DMS 273 treated with DMSO at 0.1 percent for 48 hours (cell line): ENCODE measurements around the gene KRT33B.
"Not testable (repeated sequence)": the region's sequence is repeated elsewhere in the genome, so short reads cannot be mapped to it uniquely, and the experiment has no call there.

ENCODE experiments used
- DNase-seq: peaks from one replicate; lab custom pipeline; 2025; lab: John Stamatoyannopoulos, UW

Gene KRT33B

GRCh38 chr17:41347869-41348760 is 21.5 kb downstream of the KRT33B start:
- no peak for DNase-seq

GRCh38 chr17:41346421-41346820 is 23.2 kb downstream of the KRT33B start:
- not testable (repeated sequence) for DNase-seq

GRCh38 chr17:41345992-41346391 is 23.6 kb downstream of the KRT33B start:
- no peak for DNase-seq

- no peak for DNase-seq
These were observed 26.6 kb downstream of the KRT33B start for GRCh38 chr17:41343029-41343428.

GRCh38 chr17:41340934-41341861 is 28.4 kb downstream of the KRT33B start:
- DNase-seq = no peak

- DNase-seq = no peak
These were observed 29.1 kb downstream of the KRT33B start for GRCh38 chr17:41340494-41340893.

DNA sequence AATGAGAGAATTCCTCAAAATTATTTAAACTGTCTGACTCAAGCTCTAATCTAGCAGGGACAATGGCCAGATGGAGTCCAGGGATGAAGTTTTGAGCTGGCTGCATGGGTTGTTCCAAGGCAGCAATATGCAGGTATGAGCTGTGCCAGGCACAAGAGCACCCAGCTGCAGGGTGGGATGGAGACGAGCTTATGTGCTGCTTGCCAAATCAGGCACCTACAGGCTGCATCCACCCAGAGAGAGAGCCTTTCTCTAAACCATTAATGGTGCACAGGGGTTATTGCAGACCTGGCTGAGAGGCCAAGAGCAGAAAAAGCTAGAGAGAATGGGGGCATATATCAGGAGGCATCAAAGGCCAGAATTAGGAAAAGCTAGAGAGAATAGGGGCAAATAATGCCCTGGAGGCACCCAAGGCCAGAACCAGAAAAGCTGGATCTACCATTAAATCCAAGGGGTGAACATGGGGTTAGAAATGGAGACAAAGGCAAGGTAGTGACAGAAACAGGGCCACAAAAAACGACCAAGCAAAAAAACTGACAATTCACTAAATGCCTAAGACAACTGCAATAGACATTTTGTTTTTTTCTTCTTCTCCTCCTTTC is 29.9 kb downstream of the KRT33B start:
- DNase-seq = no peak

- no peak for DNase-seq
These were observed 30.6 kb downstream of the KRT33B start for GRCh38 chr17:41338961-41339485.

GRCh38 chr17:41335747-41336146 is 33.9 kb downstream of the KRT33B start:
- no peak for DNase-seq

DNA sequence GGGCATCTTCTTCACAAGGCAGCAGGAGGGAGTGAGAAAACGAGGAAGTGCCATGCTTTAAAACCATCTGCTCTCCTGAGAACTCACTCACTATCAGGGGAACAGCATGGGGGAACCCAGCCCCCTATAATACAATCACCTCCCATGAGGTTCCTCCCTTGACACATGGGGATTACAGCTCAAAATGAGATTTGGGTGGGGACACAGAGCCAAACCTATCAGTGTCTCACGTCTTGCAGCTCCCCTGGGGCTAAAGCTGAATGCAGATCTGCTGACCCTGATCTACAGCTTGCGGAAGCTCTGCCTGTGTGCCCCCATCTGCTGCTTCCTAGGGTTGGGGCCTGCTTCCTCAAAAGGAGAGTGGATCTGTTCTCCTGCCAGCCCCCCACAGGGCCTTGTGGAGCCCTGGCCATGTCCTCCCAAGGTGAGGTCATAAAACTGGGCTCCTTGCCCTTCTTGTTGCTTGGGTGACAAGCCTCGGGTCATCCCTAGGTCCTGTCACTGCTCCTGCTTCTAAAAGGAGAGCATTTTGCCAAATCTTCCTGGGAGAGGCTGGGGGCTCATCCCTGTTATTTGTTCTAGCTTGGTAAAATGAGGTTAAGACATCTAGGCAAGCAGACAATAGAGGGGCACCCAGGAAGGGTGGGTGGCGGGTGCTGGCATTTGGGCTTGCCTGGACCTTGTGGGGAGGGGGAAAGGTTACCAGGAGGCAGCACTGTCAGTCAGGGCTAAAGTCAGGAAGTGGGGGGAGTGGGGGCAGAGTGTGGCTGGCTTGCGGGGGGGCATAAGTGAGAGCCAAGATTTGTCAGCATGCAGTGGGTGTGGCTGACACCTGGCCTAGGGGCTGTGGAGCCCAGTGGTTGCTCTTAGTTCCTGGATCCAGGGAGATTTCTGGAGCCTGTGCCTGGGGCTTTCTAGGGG is 35.0 kb downstream of the KRT33B start:
- DNase-seq = no peak

DNA sequence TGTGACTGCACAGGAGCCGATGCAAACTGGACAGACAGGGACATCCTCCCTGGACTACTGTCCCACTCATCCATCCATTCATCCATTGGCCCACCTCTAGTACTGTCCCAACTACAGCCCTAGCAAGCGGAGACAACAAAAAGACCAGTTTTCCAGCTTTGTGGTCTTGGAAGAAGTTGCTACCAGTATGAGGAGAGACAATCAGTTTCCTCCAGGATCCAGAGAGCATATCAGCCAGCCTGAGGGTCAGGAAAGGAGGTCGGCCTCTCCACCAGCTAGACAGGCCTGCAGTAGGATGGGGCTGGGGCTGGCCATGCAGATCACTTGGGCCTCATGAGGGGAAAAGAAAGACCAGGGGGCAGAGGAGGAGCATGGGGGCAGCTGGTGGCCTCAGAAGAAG is 35.8 kb downstream of the KRT33B start:
- no peak for DNase-seq

DNA sequence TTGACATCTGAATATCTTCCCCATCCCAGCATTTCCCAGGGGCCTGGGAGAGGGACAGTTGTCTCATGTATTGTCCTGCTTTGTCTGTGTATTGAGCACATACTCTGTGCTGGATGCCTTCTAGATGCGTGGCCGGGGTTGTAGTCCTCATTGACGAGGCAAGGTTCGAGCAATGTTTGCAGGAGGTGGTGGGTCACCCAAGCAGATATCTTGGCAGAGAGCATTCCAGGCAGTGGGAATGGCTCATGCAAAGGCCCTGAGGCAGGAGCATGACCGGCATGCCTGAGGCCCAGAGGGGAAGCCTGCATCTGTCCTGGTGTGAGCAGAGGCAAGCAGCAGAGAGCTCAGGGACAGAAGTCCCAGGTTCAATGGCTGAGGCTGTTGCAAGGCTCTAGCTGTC is 36.5 kb downstream of the KRT33B start:
- DNase-seq = no peak

DNA sequence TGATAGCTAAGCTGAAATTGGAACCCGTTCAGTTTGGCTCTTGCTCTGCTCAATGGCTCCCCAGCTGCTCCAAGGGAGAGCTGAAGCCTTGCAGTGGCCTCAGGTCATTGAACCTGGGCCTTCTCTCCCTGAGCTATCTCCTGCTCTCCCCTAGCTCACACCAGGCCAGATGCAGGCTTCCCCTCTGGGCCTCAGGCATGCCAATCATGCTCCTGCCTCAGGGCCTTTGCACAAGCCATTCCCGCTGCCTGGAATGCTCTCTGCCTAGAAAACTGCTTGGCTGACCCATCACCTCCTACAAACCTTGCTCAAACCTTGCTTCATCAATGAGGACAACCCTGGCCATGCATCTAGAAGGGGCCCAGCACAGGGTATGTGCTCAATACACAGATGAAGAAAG is 37.4 kb downstream of the KRT33B start:
- DNase-seq = no peak

- no peak for DNase-seq
These were observed 38.0 kb downstream of the KRT33B start for GRCh38 chr17:41331606-41332005.

DNA sequence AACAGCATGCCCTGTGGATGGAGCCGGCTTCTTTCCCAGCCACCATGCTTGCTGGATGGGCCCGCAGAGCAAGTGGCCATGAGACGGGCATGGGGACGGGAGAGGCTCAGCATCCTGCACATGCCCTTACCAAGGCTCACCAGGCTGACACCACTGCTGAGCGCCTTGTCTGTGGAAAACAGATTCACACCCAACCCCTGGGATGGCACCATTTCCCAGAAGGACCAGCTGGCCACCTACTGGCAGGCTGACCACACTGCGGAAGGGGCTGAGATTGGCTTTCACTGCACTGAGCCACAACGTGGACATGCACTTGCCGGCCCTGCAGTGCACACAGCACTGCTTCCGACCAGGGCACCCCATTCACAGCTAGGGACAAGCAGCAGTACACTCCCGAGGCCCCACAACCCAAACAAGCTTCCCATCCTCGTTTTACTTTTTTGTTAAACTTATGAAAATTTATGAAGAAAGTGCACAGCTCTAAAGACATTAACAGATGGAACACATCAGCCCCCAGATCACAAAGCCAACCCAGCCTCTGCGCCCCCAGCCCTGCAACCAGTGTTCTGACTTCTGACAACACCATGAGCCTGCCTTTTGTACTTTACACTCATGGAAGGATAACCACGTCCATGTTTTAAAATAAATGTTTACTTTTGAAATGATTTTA is 40.2 kb downstream of the KRT33B start:
- no peak for DNase-seq

DNA sequence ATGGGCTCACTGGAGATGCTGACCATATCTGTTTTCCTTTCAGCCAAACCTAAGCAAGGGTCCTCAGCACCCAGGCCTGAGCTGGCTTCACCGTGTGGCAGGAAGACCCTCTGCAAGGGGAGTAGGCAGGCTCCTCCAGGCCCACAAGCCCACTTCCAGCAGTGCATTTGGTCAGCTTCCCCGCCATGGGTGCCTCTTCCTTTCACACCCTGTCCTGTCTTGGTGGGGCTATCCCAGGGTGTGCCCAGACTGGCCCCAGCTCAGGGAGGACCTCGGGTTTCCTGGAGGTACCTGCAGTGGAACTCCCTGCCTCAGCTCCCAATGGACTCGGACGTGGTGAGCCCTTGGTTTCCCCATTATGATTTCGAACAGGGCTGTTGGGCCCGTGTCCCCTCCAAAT is 41.4 kb downstream of the KRT33B start:
- no peak for DNase-seq

DNA sequence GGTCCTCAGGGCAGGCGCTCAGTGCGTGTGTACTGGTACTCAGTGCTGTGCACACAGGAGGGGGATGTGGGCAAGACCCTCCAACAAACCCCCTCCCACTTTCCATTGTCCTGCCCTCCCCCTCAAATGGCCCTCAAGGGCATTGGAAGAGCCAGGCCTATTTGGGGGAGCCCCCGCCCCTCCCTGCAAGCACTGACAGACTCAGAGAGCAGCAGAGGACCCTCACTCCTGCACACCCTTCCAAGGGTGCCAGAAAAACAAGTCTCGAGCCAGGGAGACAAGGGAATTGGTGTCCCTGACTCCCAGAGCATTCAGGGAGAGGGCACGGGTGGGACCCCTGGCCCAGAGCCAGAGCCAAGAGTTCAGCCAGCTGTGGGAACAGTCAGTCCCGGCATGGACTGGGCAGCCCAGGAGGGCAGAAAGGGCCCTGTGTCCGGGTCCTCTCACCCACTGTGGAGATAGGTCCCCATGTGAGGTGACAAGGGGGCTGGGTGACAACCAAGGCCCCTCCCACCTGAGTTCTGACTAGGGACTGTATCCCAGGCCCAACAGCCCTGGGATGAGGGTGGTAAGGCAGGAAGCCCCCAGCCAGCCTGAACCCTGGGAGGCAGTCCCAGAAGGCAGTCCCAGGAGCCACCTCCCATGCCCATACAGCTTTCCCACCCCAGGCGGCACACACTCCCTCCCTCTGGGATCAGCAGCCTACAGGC is 42.0 kb downstream of the KRT33B start:
- no peak for DNase-seq

DNA sequence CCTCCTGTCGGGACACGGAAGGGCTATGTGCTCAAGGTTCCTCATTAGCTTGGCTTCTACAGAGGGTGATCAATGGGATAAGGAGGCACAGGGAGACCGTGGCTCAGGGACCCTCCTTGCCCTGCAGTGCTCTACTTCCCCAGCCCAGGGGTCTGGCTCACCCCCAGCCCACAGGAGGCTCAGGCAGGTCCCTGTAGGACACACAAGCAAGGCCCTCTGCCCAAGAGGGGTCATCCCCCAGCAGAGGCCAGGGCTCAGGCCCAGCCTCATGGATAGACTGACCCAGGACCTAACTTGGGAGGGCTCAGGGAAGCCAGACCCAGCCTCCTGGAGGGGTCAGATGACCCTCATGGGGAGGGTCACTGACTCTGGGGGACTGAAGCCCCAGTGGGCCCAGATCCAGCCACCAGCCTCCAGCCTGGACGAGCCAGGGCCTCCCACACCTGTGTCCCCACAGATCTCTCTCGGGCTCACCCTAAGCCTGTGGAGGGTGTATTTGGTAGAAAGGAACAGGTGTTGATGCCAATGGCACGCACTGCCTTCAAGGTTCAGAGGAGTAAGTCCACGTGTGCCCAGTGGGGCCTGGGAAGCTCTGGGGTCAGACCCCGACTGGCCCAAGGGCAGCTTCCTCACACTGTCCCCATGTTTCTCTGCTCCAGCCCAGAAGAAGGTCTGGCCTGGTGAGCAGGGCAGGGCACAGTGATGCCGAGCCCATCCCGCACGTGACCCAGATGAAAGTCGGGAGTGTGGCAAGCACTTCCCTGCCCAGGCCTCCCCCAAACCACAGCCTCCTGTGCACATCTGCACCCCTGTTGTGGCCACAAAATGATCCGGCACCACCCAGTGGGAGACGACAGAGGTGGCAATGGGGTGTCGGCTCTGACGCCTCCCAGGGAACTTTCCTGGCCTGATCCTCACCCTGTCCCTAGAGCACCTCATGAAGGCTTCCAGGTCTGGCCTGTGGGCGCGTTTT is 43.2 kb downstream of the KRT33B start:
- no peak for DNase-seq

DNA sequence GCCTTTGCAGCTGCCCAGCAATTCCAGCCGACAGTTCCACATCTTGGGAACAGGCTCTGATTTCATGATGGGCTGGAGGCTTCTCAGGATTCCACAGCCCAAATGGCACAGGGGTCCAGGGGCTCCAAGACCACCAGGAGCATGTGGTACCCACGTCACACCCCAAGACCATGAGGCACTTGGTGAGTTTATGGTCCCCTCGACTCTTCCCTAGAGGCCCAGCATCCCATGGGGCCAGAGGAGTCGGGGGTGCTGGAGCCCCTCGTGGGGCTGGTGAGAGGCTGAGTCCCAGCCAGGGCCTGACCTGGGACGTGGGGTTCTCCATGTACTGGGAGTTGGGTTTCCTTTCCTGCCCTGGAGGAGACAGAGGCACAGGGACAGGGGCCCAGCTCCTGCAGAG is 44.0 kb downstream of the KRT33B start:
- DNase-seq = no peak
